ENCODE results near the gene STX1A.
A peak's percentile ranks its signal among the peaks of the same experiment; 100 is the strongest.

Gene STX1A

GRCh38 chr7:73718905-73719805 lies at the start of gene STX1A:
Gene STX1A (minus strand): TSS chr7:73719669. CDS start chr7:73719631, 38 bp downstream.
- peak in 1 of 2 donors; percentile 50 for DNase-seq (ENCODE audit: low read depth in 2 of 2)

- no peak for DNase-seq (ENCODE audit: low read depth in 2 of 2)
Measured at GRCh38 chr7:73768641-73769480, 49.4 kb upstream of the STX1A start.

- DNase-seq (ENCODE audit: low read depth in 2 of 2): no peak
Measured at GRCh38 chr7:73766556-73767229, 47.2 kb upstream of the STX1A start.

- no peak for DNase-seq (ENCODE audit: low read depth in 2 of 2)
Measured at GRCh38 chr7:73762659-73762999, 43.2 kb upstream of the STX1A start.

GRCh38 chr7:73761854-73762658 lies 42.6 kb upstream of the STX1A start:
- DNase-seq (ENCODE audit: low read depth in 2 of 2): no peak

- no peak for DNase-seq (ENCODE audit: low read depth in 2 of 2)
Measured at GRCh38 chr7:73758581-73759138, 39.2 kb upstream of the STX1A start.

GRCh38 chr7:73749931-73750776 lies 30.7 kb upstream of the STX1A start:
- no peak for DNase-seq (ENCODE audit: low read depth in 2 of 2)

GRCh38 chr7:73746378-73746777 lies 26.9 kb upstream of the STX1A start:
- no peak for DNase-seq (ENCODE audit: low read depth in 2 of 2)

- no peak for DNase-seq (ENCODE audit: low read depth in 2 of 2)
Measured at GRCh38 chr7:73742753-73743641, 23.5 kb upstream of the STX1A start.

GRCh38 chr7:73742338-73742752 lies 22.9 kb upstream of the STX1A start:
- DNase-seq (ENCODE audit: low read depth in 2 of 2): no peak

- DNase-seq (ENCODE audit: low read depth in 2 of 2): no peak
Measured at GRCh38 chr7:73741600-73741999, 22.1 kb upstream of the STX1A start.

GRCh38 chr7:73740771-73741170 lies 21.3 kb upstream of the STX1A start:
- DNase-seq (ENCODE audit: low read depth in 2 of 2): no peak

- DNase-seq (ENCODE audit: low read depth in 2 of 2): no peak
Measured at GRCh38 chr7:73740212-73740611, 20.7 kb upstream of the STX1A start.

- DNase-seq (ENCODE audit: low read depth in 2 of 2): no peak
Measured at GRCh38 chr7:73739387-73739767, 19.9 kb upstream of the STX1A start.

- peak; percentile 98 to 100 for DNase-seq (ENCODE audit: low read depth in 2 of 2)
Measured at GRCh38 chr7:73738612-73739386, 19.3 kb upstream of the STX1A start, which contains the start of gene ABHD11. Gene ABHD11 (minus strand): TSS chr7:73738802. CDS start chr7:73738770, 32 bp downstream.

GRCh38 chr7:73738220-73738611 lies 18.7 kb upstream of the STX1A start:
- peak in 1 of 2 donors; percentile 63 for DNase-seq (ENCODE audit: low read depth in 2 of 2)

GRCh38 chr7:73737491-73738219 lies 18.2 kb upstream of the STX1A start:
- DNase-seq (ENCODE audit: low read depth in 2 of 2): no peak

All from activated CD4-positive, alpha-beta T cell treated with anti-CD3 and anti-CD28 coated beads for 24 hours (primary cell).